Psoas muscle (tissue), 8 donors: Measurements from ENCODE around the gene SIPA1. TPM values are rescaled to one million over a fixed set of nuclear protein-coding genes. Genes with fewer than 3 reads are reported as not detected.

Source experiments
- ATAC-seq, 4 donors: fragments of 200-7000 bp; cut with Tn5 transposase; one replicate each; pipeline ENCODE4 v1.9.1; 2020; ENCODE audit warnings: moderate library complexity in 3 of 4, mild to moderate bottlenecking in 2 of 4
- DNase-seq, 2 donors: peaks; one replicate each; pipeline ENCODE4 v3.0.0-alpha.2; 2020
- H3K27ac ChIP-seq: fragments of 200-600 bp; one replicate; pipeline ENCODE4 v1.8.0; 2022
- H3K27me3 ChIP-seq, 3 donors: fragments of 200-600 bp in 1 of 3; one replicate each; pipeline versions ENCODE4 v1.6.1 to v1.8.0; 2013 to 2022; ENCODE audit warnings: low read length in 2 of 3, mild to moderate bottlenecking in 2 of 3, moderate library complexity in 1 of 3; ENCODE audit not compliant: insufficient read depth in 3 of 3
- H3K36me3 ChIP-seq, 2 donors: fragments of 200-600 bp in 1 of 2; one replicate each; pipeline versions ENCODE4 v1.6.1 to v1.8.0; 2013 to 2022; ENCODE audit warnings: low read depth in 1 of 2, mild to moderate bottlenecking in 1 of 2, moderate library complexity in 1 of 2; ENCODE audit not compliant: insufficient read depth in 1 of 2
- H3K4me1 ChIP-seq: fragments of 200-600 bp; one replicate; pipeline ENCODE4 v1.8.0; 2022
- H3K4me3 ChIP-seq: fragments of 200-600 bp; one replicate; pipeline ENCODE4 v1.8.0; 2022; ENCODE audit warnings: mild to moderate bottlenecking
- H3K9me3 ChIP-seq: fragments of 200-600 bp; one replicate; pipeline ENCODE4 v1.8.0; 2022
- WGBS, 3 donors: extraction: QIAGEN DNeasy Blood & Tissue Kit; methylation state at CpG; one replicate each; pipeline versions ENCODE4 v1.1.6 to v1.1.7; 2013; 5-methylcytosine and 5-hydroxymethylcytosine counted together
- intact Hi-C, 2 donors: fragments of 100-400 bp; cut with DNase I; formaldehyde crosslinking; loops; one replicate each; pipeline versions ENCODE4 v1.11.0 to v1.14.2; 2022
- polyA plus RNA-seq, 3 donors: library from polyadenylated mRNA; stranded (reverse); fragments of 200-250 nt; gene quantifications; one replicate each; pipeline ENCODE4 v1.2.3, GENCODE V29; 2013
- total RNA-seq, 4 donors: library from RNA; stranded (reverse); fragmentation: NEBNext Ultra II Directional in 2 of 4; extraction: Animal tissue kit (Norgen Biotek cat#: 25700) in 2 of 4; gene quantifications; one replicate each; pipeline versions ENCODE4 v1.2.1 to v1.2.4, GENCODE V29; 2021 to 2023
- TF ChIP-seq, protein P1 (sequence below): fragments of 200-600 bp; IDR thresholded peaks from one replicate; pipeline ENCODE4 v1.8.0; 2022; ENCODE audit warnings: antibody characterized with exemption
- donor health status: healthy with polysubstance abuse.
- donor health status: DM: no; HTN: no; CAD: no; lungs with moderate emphysema.
- donor health status: Bipolar disorder and iron deficiency.
- donor health status: healthy.
- donor health status: DM: yes; HTN: yes; CAD: no.
- donor health status: DM: no; HTN: no; CAD: no.
- donor health status: DM: no; HTN: no; CAD: no.
- donor health status: DM: yes; HTN: yes; CAD: no.

Gene SIPA1
- total and polyA plus RNA-seq, 7 donors, result 7.9 to 17.4 (median 12.3) TPM

DNA sequence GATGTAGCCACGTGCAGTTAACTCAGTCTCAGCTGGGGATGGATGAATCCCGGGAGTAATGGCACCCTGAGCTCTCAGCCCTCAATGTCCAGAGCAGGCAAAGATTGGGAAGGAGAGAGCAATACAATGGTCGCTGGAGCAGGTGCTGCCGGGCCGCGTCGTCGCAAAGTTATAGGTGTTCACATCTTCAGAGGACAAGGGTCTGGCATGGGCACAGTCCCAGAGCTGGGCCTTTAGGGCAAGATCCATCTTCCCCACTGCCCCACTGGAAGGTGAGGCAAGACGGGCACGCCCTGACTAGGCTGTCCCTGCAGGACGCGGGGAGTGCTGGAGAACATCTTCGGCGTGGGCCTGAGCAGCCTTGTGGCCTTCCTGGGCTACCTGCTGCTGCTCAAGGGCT lies 14.7 kb upstream of the SIPA1 start:
- WGBS, 3 donors, result 89 to 93% (median 91%) methylated on average over 13 to 14 of the region's 14 CpGs
- Histone ChIP-seq H3K4me3 (no peak overlapping the region), H3K36me3 (peaks cover 0 to 100% of the 10 kb centered on the region in 2 donors), H3K9me3 (no peaks in the 10 kb centered on the region), H3K27me3 (no peaks in the 10 kb centered on the region), H3K27ac (no peak overlapping the region), H3K4me1 (no peaks in the 10 kb centered on the region)
- TF ChIP-seq, protein P1, sequence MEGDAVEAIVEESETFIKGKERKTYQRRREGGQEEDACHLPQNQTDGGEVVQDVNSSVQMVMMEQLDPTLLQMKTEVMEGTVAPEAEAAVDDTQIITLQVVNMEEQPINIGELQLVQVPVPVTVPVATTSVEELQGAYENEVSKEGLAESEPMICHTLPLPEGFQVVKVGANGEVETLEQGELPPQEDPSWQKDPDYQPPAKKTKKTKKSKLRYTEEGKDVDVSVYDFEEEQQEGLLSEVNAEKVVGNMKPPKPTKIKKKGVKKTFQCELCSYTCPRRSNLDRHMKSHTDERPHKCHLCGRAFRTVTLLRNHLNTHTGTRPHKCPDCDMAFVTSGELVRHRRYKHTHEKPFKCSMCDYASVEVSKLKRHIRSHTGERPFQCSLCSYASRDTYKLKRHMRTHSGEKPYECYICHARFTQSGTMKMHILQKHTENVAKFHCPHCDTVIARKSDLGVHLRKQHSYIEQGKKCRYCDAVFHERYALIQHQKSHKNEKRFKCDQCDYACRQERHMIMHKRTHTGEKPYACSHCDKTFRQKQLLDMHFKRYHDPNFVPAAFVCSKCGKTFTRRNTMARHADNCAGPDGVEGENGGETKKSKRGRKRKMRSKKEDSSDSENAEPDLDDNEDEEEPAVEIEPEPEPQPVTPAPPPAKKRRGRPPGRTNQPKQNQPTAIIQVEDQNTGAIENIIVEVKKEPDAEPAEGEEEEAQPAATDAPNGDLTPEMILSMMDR, result no peak
- DNase-seq (no peak), ATAC-seq (no peak)
- intact Hi-C loops, result no loop called here

DNA sequence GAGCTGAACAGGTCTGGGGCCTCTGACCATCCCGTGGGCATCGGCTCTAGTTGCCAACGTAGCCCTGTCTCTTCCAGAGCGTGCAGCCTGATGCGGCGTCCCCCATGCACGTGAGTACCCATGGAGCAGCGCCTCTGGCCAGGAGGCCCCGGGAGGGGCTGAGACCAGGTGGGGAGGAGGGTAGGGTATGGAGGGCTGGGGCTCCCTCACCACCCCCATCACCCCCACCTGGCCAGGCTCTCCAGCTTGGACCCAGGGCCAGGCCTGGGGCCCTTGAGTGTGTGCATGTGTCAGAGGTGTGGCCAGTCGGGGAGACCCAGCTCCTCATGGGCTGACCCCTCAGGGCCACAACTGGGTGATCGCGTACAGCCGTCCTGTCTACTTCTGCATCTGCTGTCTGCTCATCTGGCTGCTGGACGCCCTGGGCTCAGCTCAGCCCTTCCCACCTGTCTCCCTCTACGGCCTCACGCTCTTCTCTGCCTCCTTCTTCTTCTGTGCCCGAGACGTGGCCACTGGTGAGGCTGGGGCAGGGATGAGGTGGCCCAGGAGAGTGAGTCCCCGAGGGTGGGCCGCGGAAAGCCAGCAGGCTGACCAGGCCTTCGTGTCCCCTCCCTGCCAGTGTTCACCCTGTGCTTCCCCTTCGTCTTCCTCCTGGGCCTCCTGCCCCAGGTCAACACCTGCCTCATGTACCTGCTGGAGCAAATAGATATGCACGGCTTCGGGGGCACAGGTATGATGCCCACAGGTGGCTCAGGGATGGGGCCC lies 13.9 kb upstream of the SIPA1 start:
- no peak overlapping the region for H3K27ac ChIP-seq
- WGBS, 3 donors, result 90 to 92% (median 92%) methylated on average over 22 to 25 of the region's 25 CpGs
- no peaks in the 10 kb centered on the region for H3K4me1 ChIP-seq
- H3K9me3 ChIP-seq, result no peaks in the 10 kb centered on the region
- H3K36me3 ChIP-seq, result peaks cover 0 to 100% of the 10 kb centered on the region in 2 donors
- DNase-seq (no peak), ATAC-seq (no peak)
- H3K4me3 ChIP-seq, result no peak overlapping the region
- no peaks in the 10 kb centered on the region for H3K27me3 ChIP-seq
- intact Hi-C loops, result no loop called here
- TF ChIP-seq, protein P1, result no peak

- ATAC-seq (no peak), DNase-seq (no peak)
- TF ChIP-seq, protein P1, result no peak
- no peaks in the 10 kb centered on the region for H3K9me3 ChIP-seq
- WGBS, 3 donors, result 82 to 86% (median 84%) methylated on average over 29 to 30 of the region's 30 CpGs
- H3K4me1 ChIP-seq, result no peaks in the 10 kb centered on the region
- peaks cover 4 to 100% of the 10 kb centered on the region in 2 donors for H3K36me3 ChIP-seq
- no peaks in the 10 kb centered on the region for H3K27me3 ChIP-seq
- intact Hi-C loops, result loop anchor here in 1 of 2 donors (5.0 kb wide), 1 partner anchor 192 kb away; no protein-coding TSS in a partner anchor
- no peak overlapping the region for H3K27ac ChIP-seq
- H3K4me3 ChIP-seq, result no peak overlapping the region
These were observed 12.8 kb upstream of the SIPA1 start for GRCh38 chr11:65624931-65625627.

- intact Hi-C loops, result loop anchor here in 1 of 2 donors (5.0 kb wide), 1 partner anchor 192 kb away; no protein-coding TSS in a partner anchor
- WGBS, 3 donors, result 62 to 69% (median 64%) methylated on average over 28 to 30 of the region's 30 CpGs
- no peak overlapping the region for H3K4me3 ChIP-seq
These were observed 12.1 kb upstream of the SIPA1 start for GRCh38 chr11:65625628-65626342.

More at GRCh38 chr11:65625628-65626342, 12.1 kb upstream of the SIPA1 start:
- TF ChIP-seq, protein P1, result peak; percentile 56
- H3K36me3 ChIP-seq, result peaks cover 9 to 100% of the 10 kb centered on the region in 2 donors
- H3K9me3 ChIP-seq, result no peaks in the 10 kb centered on the region
- peak in 1 of 2 donors; percentile 62 for DNase-seq
- H3K4me1 ChIP-seq, result no peaks in the 10 kb centered on the region
- H3K27me3 ChIP-seq, result no peaks in the 10 kb centered on the region
- H3K27ac ChIP-seq, result no peak overlapping the region
- peak; percentile 59 to 80 (median 68) for ATAC-seq
